CD4-positive, alpha-beta T cell treated with Interleukin-10 for 1 hour (primary cell): ENCODE data around the gene TMEM229A.
"Not testable (repeated sequence)": the region's sequence is repeated elsewhere in the genome, so short reads cannot be mapped to it uniquely, and the experiment has no call there.

Experiments
- DNase-seq: peaks from one replicate; pipeline ENCODE4 v3.0.0-alpha.2; 2020

TMEM229A gene

DNA sequence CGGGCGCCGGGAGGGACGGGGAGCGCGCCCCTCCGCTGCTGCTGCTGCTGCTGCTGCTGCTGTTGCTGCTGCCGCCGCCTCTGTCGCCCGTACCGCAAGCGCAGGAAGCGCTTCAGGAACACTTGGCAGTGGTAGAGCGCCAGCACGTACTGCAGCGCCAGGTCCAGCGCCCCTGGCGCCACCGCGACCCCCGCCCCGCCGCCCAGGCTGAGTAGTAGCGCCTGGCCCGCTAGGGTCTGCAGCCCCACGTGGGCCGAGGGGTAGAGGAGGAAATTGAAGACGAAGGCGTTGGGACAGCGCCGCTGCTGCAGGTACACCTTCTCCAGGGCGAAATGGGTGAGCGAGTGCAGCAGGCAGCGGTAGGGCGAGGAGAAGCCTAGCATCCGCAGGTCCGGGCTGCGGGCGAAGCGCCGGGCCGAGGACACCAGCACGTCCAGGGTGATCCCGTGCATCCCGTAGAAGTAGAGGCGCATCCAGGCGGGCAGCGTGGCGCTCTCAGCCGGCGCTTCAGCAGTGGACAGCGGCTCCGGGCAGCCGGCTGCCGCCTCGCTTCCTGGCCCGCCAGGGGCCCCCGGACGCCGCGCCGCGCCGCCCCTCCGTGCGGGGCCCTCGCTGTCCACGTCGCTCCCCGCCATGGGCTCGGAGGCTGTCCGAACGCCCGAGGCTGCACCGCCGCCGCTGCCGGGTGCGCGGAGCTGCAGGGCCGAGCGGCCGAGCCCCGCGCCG is at the start of gene TMEM229A:
TSS of gene TMEM229A (minus strand) at position 699 of the 726 bp plus-strand sequence. CDS start at position 635, 64 bp downstream.
- DNase-seq: no peak

GRCh38 chr7:124082234-124082633 is 49.4 kb upstream of the TMEM229A start:
- not testable (repeated sequence) for DNase-seq

DNA sequence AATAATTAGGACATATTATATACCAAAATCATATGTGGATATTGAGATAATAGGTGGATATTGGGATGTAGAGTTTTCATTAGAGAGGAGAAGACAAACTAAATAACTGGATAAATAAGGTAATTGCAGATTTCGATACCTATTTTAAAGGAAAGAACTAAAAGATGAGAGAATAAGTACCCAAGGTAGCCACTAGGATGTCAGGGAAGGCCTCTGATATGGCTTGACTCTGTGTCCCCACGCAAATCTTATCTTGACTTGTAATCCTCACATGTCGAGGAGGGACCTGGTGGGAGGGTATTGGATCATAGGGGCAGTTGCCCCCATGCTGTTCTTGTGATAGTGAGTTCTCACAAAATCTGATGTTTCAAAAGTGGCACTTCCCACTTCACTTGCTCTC is 44.7 kb upstream of the TMEM229A start:
- DNase-seq: no peak

- no peak for DNase-seq
Observed at GRCh38 chr7:124076841-124077240, 44.0 kb upstream of the TMEM229A start.

- DNase-seq: no peak
Observed at GRCh38 chr7:124074007-124074406, 41.1 kb upstream of the TMEM229A start.

- no peak for DNase-seq
Observed at GRCh38 chr7:124073310-124073645, 40.4 kb upstream of the TMEM229A start.

- DNase-seq: no peak
Observed at GRCh38 chr7:124072603-124073309, 39.9 kb upstream of the TMEM229A start.

DNA sequence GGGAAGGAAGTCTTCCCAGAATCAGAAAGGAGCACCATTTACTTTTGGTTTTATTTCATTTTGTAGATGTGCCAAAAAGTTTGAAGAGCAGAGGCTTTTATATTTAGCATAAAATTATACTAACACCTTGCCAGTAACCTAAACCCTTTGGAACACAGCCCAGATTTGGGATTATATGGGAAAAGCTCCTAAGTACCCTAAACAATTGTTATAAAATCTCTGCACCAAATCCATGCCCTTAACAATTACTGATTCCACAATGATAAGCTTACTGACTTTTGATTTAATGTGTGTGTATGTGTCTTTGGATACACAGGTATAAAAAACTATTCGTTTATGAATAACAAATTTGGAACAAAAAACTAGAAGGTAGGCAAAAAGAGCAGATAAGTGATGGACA is 39.0 kb upstream of the TMEM229A start:
- no peak for DNase-seq

DNA sequence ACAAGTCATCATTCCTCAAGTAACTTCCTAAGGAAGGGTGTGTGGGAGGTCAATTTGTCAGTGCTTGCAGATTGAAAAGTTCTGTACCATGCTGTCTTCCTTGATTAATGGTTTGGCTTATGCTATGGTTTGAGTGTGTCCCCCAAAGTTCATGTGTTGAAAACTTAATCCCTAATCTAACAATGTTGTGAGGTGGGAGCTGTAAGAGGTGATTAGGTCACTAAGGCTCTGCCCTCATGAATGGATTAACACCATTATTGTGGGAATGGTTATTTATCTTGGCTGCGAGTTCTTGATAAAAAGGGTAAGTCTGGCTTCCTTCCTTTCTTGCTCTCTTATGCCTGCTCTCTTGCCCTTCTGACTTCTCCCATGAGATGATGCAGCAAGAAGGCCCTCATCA is 29.3 kb upstream of the TMEM229A start:
- DNase-seq: no peak

DNA sequence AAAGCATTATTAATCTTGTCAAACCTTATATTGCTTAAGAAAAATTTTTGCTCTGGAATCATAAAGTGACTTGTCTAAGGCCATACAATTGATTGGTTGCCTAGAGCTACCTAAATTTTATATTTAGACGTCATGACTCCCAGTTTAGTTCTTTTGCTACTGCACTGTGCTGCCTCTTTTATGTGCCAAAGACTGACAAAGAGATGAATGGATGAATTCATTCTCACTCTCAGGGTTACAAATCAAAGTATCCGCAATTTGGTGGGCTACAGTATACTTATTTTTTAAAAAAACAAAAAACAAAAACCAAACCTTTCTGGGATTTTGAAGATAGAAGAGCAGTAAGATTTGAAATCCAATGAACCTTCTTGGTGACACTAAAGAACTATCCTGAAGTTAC is 27.7 kb upstream of the TMEM229A start:
- DNase-seq: no peak

DNA sequence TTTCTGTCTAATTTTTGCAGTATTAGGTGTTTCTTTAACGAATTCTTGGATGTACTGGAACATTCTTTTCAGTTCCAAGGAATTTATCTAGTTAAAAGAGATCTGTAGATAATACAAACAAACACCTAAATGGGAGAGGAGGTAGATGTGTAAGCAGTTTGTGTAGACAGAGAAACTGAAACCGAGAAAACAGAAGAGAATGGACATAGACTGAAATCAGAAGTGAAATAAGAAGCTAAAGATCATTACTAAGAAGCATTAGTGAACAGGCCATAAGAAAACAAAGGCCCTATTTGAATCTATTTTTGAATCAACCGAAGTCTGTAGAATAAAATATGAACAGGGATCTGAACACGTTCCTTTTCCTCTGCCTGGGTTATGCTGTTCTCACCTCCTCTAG is 26.5 kb upstream of the TMEM229A start:
- DNase-seq: no peak

DNA sequence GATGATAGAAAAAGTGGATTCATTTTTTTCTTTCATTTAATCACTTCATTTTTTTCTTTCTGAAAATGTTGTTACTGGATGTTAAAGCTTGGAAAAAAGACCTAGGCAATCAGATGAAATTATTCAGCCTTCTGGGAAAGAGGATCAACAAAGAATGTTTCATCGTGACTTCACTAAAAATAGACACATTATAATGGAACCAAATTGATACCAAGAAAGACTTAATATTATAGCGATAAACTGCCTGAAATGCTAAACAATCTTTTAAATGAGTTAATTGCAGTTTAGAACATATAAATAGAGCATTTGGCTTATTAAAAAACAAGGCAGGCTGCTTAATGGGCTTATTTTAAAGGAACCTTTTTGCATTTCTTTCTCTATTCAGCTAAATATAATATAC is 25.6 kb upstream of the TMEM229A start:
- no peak for DNase-seq

- no peak for DNase-seq
Observed at GRCh38 chr7:124057872-124058271, 25.0 kb upstream of the TMEM229A start.

DNA sequence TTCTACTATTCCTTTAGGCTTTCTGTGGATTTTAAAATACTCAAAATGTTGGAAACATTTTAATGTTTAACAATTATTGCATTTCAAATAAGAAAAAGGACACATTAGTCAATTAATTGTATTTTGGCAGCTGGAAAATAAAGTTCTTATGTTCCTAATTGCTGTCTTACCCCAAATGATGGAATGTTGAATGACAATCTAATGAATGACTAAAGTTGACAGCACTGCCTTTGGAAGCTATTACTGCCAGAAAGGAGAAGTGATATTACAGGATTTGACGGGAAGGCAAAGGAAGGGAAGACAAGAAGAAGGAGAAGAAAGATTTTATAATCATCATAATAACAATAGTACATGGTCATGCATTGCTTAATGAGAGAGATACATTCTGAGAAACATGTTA is 23.4 kb upstream of the TMEM229A start:
- no peak for DNase-seq

DNA sequence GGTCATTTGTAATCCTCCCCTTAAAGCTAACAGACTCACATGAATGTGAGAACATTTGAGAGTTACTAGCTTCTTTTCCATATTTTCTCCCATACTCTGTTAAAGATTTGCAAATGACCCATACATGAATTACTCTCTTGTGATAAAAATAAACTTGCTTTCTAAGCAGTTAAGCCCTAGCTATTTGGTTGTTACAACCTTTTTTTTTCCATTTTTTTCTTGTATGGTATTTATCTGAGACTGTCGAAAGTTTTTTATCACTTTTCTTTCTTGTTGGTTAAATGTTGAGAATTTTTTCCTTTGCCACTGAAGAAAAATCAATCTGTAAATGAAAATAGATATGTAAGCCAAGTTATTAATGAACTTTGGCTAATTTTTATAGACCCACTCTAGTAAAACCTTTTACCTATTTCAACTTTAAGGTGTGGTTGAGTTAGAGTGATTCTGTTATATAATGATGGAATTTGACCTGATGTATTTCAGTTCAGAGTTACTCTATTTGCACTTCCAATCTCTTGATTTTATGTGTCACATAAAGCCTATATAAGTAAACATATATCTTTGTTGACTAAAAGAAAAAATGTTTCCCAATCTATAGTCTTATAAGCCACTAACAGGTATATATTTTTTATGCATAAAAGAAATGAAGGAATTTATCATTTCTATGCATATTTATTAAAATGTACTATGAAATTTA is 19.0 kb upstream of the TMEM229A start:
- no peak for DNase-seq

- no peak for DNase-seq
Observed at GRCh38 chr7:124042826-124043225, 10.0 kb upstream of the TMEM229A start.

GRCh38 chr7:124041439-124041838 is 8.6 kb upstream of the TMEM229A start:
- no peak for DNase-seq

DNA sequence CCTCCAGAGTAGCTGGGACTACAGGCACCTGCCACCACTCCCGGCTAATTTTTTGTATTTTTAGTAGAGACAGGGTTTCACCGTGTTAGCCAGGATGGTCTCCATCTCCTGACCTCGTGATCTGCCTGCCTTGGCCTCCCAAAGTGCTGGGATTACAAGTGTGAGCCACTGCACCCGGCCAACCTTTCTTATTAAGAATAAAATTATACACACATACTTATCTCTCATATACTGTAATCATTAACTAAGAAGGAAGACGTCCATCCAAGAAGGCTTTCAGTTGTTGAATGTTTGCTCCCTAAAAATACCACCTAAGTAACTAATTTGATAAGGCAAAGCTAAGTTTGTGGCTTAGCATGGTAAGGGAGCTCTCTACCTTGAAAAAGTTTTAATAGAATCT is 5.0 kb upstream of the TMEM229A start:
- not testable (repeated sequence) for DNase-seq

DNA sequence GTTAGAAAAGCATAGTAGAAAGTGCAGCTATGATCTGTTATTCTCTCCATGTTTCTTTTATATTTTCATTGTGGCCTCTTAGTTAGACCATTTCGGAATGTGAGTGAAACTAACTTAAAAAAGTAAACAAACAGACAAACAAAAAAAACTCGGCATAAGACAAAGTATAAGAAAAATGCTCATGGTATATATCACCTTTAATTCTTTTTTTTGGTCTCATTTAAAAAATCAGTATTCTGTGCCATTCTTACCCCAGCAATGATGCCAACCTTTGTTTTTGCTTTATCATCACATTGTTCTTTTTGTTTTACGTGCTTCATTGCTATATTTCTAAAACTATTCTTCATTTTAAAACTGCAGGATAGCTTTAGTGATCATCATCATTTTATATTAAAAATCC is 2.8 kb upstream of the TMEM229A start:
- DNase-seq: no peak

DNA sequence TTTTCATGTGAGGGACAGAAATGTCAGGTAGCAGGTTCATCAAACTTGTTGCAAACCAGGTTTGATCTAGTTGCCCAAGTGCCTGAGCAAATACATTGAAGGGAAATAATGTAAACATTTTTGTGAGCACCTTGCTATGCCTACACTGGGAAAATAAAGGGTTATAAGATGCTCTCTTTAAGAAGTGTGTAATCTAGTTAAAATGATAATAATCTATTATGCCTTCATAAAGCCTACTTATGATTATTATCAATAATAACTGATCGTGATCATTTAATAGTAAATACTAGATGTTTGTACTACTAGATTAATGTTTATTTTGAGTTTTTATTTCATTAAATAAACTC is 1.9 kb upstream of the TMEM229A start:
- DNase-seq: no peak

DNA sequence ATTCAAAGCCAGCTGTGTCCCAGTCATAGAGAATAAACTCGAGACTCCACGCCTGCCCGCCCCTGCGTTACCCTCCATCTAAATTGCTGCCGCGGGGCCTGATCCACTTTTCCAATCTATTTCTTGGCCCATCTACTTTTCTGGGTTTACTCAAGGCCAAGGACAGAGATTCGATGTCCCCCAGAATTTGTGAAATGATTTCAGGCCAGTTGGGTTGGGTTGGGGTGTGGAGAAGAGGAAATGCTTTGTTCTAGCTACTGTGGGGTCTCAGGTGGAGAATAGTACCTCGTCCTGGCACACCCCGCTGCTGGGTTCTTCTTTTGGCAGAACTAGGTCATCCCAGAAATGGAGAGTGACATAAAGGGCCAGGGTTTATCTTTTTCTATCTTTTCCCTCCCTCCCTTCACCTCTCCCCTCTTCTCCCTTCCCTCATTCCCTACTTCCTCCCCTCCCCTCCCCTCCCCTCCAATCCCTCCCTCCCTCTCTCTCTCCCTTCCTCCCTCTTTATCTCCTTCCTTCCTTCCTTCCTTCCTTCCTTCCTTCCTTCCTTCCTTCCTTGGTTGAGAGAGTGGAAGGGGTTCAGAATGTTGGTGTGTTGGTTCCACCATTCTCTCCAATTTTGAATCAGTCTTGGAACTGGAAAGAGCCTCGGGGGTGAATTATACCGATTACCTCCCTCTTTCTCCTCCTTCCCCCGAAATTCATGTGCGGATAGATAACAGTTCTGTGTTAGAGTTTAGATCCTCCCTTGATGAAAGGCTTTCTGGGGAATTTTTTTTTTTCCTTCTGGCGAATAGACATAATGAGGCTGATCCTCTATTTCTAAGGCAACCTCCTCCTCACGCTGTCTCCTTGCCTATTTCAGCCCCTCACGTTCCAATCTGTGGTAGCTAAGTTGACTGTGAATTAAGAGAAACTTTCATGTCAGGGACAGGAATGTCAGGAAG is 1.2 kb upstream of the TMEM229A start:
- DNase-seq: no peak

DNA sequence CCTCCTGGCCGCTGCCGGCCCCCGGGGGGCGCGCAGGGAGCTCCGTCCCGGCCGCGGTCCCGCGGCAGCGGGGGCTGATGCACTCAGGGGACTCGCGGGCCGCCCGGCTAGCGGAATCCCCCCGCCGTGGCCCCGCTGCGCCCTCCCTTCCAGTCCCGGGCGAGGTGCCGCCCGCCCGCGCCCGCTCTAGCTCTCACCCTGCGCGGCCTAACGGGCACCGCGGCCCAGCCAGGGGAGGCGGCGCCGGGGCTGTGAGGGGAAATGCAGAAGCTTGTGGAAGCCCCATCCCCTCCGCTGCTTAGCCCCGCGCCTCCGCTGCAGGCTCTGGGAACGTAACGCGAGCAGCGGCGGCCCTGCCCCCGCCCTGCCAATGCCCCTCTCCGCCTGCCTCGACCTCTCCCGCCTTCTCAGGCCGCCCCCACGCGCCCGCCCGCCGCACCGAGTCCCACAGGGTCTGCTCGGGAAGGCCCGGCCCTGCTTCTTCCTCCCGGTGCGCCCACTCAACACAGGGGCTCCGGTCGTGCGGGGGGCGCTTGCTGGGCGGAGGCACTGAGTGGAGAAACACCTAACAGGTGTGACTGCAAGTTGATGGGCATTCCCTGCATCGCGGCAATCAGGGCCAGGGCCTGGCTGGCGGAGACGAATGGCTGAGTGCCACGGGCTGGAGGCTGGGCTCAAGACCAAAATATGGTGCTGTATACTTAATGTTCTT is 384 bp upstream of the TMEM229A start:
- DNase-seq: no peak
